GM21576 (cell line): ENCODE measurements around the gene DGKD.
"Not testable (repeated sequence)": the region's sequence is repeated elsewhere in the genome, so short reads cannot be mapped to it uniquely, and the experiment has no call there.

ENCODE experiments used
- ATAC-seq: cut with Tn5 transposase; IDR thresholded peaks from one replicate; pipeline ENCODE4 v1.9.1; 2021; ENCODE audit warnings: mild to moderate bottlenecking, moderate library complexity; ENCODE audit not compliant: unreplicated experiment

DGKD gene

GRCh38 chr2:233353769-233354499, at the start of gene DGKD:
Gene DGKD (plus strand): TSS chr2:233354494. CDS start chr2:233354519, 25 bp downstream.
- peak; percentile 41 for ATAC-seq

GRCh38 chr2:233307565-233307964, 46.7 kb upstream of the DGKD start, which contains the start of gene SAG:
Gene SAG (plus strand): TSS chr2:233307816. CDS start chr2:233309190, 1,374 bp downstream.
- ATAC-seq: no peak

GRCh38 chr2:233311241-233311926, 42.9 kb upstream of the DGKD start:
- no peak for ATAC-seq

- ATAC-seq: no peak
Observed at GRCh38 chr2:233312874-233313273, 41.4 kb upstream of the DGKD start.

- no peak for ATAC-seq
Observed at GRCh38 chr2:233314180-233314925, 39.9 kb upstream of the DGKD start.

GRCh38 chr2:233317196-233317943, 36.9 kb upstream of the DGKD start:
- no peak for ATAC-seq

GRCh38 chr2:233319256-233319655, 35.0 kb upstream of the DGKD start:
- ATAC-seq: no peak

- ATAC-seq: no peak
Observed at GRCh38 chr2:233320470-233320869, 33.8 kb upstream of the DGKD start.

- no peak for ATAC-seq
Observed at GRCh38 chr2:233321166-233321565, 33.1 kb upstream of the DGKD start.

GRCh38 chr2:233323851-233324250, 30.4 kb upstream of the DGKD start:
- no peak for ATAC-seq

GRCh38 chr2:233325256-233325655, 29.0 kb upstream of the DGKD start:
- no peak for ATAC-seq

- ATAC-seq: no peak
Observed at GRCh38 chr2:233325814-233326213, 28.5 kb upstream of the DGKD start.

GRCh38 chr2:233326500-233326899, 27.8 kb upstream of the DGKD start:
- no peak for ATAC-seq

- ATAC-seq: no peak
Observed at GRCh38 chr2:233328922-233329321, 25.4 kb upstream of the DGKD start.

- no peak for ATAC-seq
Observed at GRCh38 chr2:233329489-233330135, 24.7 kb upstream of the DGKD start.

- peak; percentile 89 for ATAC-seq
Observed at GRCh38 chr2:233331536-233331935, 22.8 kb upstream of the DGKD start.

GRCh38 chr2:233332125-233332524, 22.2 kb upstream of the DGKD start:
- no peak for ATAC-seq

- no peak for ATAC-seq
Observed at GRCh38 chr2:233334915-233335314, 19.4 kb upstream of the DGKD start.

GRCh38 chr2:233336091-233336490, 18.2 kb upstream of the DGKD start:
- not testable (repeated sequence) for ATAC-seq

- no peak for ATAC-seq
Observed at GRCh38 chr2:233336541-233336940, 17.8 kb upstream of the DGKD start.
